ENCODE results near the gene EXOSC9.
A peak's percentile ranks its signal among the peaks of the same experiment; 100 is the strongest.
"Not testable (repeated sequence)": the region's sequence is repeated elsewhere in the genome, so short reads cannot be mapped to it uniquely, and the experiment has no call there.

The EXOSC9 gene, protein sequence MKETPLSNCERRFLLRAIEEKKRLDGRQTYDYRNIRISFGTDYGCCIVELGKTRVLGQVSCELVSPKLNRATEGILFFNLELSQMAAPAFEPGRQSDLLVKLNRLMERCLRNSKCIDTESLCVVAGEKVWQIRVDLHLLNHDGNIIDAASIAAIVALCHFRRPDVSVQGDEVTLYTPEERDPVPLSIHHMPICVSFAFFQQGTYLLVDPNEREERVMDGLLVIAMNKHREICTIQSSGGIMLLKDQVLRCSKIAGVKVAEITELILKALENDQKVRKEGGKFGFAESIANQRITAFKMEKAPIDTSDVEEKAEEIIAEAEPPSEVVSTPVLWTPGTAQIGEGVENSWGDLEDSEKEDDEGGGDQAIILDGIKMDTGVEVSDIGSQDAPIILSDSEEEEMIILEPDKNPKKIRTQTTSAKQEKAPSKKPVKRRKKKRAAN

GRCh38 chr4:121800961-121801714 is at the start of gene EXOSC9:
EXOSC9 (plus strand) TSS chr4:121801323; CDS start chr4:121801425, 102 bp downstream.
- H3K4me3 ChIP-seq (ENCODE audit: low read depth, low read length) = peak within 1 kb of the TSS; percentile 66
- no peaks in the 10 kb centered on the region for H3K27me3 ChIP-seq (ENCODE audit: insufficient read depth, low read depth, severe bottlenecking)
- peak; percentile 98 for DNase-seq
- H3K27ac ChIP-seq = peak within 1 kb of the TSS; percentile 92
- no peaks in the 10 kb centered on the region for H3K9me3 ChIP-seq (ENCODE audit: severe bottlenecking)
- TF ChIP-seq, protein P1, sequence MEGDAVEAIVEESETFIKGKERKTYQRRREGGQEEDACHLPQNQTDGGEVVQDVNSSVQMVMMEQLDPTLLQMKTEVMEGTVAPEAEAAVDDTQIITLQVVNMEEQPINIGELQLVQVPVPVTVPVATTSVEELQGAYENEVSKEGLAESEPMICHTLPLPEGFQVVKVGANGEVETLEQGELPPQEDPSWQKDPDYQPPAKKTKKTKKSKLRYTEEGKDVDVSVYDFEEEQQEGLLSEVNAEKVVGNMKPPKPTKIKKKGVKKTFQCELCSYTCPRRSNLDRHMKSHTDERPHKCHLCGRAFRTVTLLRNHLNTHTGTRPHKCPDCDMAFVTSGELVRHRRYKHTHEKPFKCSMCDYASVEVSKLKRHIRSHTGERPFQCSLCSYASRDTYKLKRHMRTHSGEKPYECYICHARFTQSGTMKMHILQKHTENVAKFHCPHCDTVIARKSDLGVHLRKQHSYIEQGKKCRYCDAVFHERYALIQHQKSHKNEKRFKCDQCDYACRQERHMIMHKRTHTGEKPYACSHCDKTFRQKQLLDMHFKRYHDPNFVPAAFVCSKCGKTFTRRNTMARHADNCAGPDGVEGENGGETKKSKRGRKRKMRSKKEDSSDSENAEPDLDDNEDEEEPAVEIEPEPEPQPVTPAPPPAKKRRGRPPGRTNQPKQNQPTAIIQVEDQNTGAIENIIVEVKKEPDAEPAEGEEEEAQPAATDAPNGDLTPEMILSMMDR (IDR thresholded peaks at IDR 0.05; ENCODE audit: low read depth, low read length) = no peak
- H3K36me3 ChIP-seq = peaks cover 49% of the 10 kb centered on the region

DNA sequence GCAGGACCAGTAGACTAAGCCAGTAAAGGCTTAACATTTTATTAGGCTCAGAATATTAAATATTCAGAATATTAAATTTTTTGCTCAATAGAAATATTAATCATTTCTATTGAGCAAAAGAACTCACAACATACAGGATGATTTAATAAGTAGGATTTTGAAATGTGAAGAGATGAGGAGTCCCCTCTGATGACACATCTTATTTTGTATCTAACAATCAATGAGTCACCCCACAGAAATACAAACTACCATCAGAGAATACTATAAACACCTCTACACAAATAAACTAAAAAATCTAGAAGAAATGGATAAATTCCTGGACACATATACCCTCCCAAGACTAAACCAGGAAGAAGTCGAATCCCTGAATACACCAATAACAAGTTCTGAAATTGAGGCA is 49.0 kb upstream of the EXOSC9 start:
- not testable (repeated sequence) for H3K27ac ChIP-seq; H3K36me3 ChIP-seq; DNase-seq; H3K9me3 ChIP-seq (ENCODE audit: severe bottlenecking); H3K27me3 ChIP-seq (ENCODE audit: insufficient read depth, low read depth, severe bottlenecking); H3K4me3 ChIP-seq (ENCODE audit: low read depth, low read length)

GRCh38 chr4:121758925-121759568 is 42.1 kb upstream of the EXOSC9 start:
- Histone ChIP-seq H3K27me3 (ENCODE audit: insufficient read depth, low read depth, severe bottlenecking) (peaks cover 5% of the 10 kb centered on the region), H3K36me3 (no peaks in the 10 kb centered on the region), H3K4me3 (ENCODE audit: low read depth, low read length) (no peak overlapping the region), H3K27ac (no peak overlapping the region), H3K9me3 (ENCODE audit: severe bottlenecking) (no peaks in the 10 kb centered on the region)
- no peak for DNase-seq
- TF ChIP-seq, protein P1 (IDR thresholded peaks at IDR 0.05; ENCODE audit: low read depth, low read length) = no peak

GRCh38 chr4:121760205-121760604 is 40.9 kb upstream of the EXOSC9 start:
- TF ChIP-seq, protein P1 (IDR thresholded peaks at IDR 0.05; ENCODE audit: low read depth, low read length) = no peak
- peaks cover 14% of the 10 kb centered on the region for H3K27me3 ChIP-seq (ENCODE audit: insufficient read depth, low read depth, severe bottlenecking)
- H3K4me3 ChIP-seq (ENCODE audit: low read depth, low read length) = no peak overlapping the region
- no peaks in the 10 kb centered on the region for H3K36me3 ChIP-seq
- no peak overlapping the region for H3K27ac ChIP-seq
- H3K9me3 ChIP-seq (ENCODE audit: severe bottlenecking) = no peaks in the 10 kb centered on the region
- DNase-seq = no peak

GRCh38 chr4:121764303-121764701 is 36.8 kb upstream of the EXOSC9 start:
- H3K9me3 ChIP-seq (ENCODE audit: severe bottlenecking) = no peaks in the 10 kb centered on the region
- H3K27ac ChIP-seq = no peak overlapping the region
- H3K27me3 ChIP-seq (ENCODE audit: insufficient read depth, low read depth, severe bottlenecking) = peaks cover 21% of the 10 kb centered on the region
- peak overlapping the region; percentile 59 for H3K4me3 ChIP-seq (ENCODE audit: low read depth, low read length)
- TF ChIP-seq, protein P1 (IDR thresholded peaks at IDR 0.05; ENCODE audit: low read depth, low read length) = no peak
- no peak for DNase-seq
- H3K36me3 ChIP-seq = no peaks in the 10 kb centered on the region
